Kidney epithelial cell (primary cell): ENCODE data around the gene PCBP3. TPM values are rescaled to one million over a fixed set of nuclear protein-coding genes. Genes with fewer than 3 reads are reported as not detected.

Source experiments
- DNase-seq: peaks from one replicate; pipeline ENCODE4 v3.0.0-alpha.2; 2010; ENCODE audit warnings: low read depth
- H3K27me3 ChIP-seq: 2 replicates; pipeline ENCODE4 v1.6.0; 2011; ENCODE audit warnings: low read length; ENCODE audit not compliant: control insufficient read depth, insufficient read depth
- H3K36me3 ChIP-seq: 2 replicates; pipeline ENCODE4 v1.5.1; 2011; ENCODE audit warnings: low read length; ENCODE audit not compliant: control insufficient read depth, insufficient read depth
- H3K4me3 ChIP-seq: 2 replicates; pipeline ENCODE4 v1.5.1; 2011; ENCODE audit warnings: low read depth, mild to moderate bottlenecking, control low read depth, low read length
- total RNA-seq: library from RNA; depleted of rRNA; stranded (reverse); fragments of >200 nt; gene quantifications from 2 replicates; pipeline ENCODE4 v1.2.3, GENCODE V29; 2015
- TF ChIP-seq, protein P1 (sequence below): IDR thresholded peaks from 2 replicates; pipeline ENCODE4 v1.5.1; 2011; ENCODE audit warnings: mild to moderate bottlenecking, moderate library complexity, low read length, control low read depth, inconsistent platforms; ENCODE audit not compliant: insufficient read depth, poor library complexity, severe bottlenecking

PCBP3 gene
- total RNA-seq, 1 donor from 2014 or later, result 1.3 TPM

- TF ChIP-seq, protein P1, sequence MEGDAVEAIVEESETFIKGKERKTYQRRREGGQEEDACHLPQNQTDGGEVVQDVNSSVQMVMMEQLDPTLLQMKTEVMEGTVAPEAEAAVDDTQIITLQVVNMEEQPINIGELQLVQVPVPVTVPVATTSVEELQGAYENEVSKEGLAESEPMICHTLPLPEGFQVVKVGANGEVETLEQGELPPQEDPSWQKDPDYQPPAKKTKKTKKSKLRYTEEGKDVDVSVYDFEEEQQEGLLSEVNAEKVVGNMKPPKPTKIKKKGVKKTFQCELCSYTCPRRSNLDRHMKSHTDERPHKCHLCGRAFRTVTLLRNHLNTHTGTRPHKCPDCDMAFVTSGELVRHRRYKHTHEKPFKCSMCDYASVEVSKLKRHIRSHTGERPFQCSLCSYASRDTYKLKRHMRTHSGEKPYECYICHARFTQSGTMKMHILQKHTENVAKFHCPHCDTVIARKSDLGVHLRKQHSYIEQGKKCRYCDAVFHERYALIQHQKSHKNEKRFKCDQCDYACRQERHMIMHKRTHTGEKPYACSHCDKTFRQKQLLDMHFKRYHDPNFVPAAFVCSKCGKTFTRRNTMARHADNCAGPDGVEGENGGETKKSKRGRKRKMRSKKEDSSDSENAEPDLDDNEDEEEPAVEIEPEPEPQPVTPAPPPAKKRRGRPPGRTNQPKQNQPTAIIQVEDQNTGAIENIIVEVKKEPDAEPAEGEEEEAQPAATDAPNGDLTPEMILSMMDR, result no peak
- Histone ChIP-seq H3K4me3 (no peak overlapping the region), H3K27me3 (peaks cover 4% of the 10 kb centered on the region), H3K36me3 (no peaks in the 10 kb centered on the region)
- no peak for DNase-seq
Measured at GRCh38 chr21:45963232-45963570, 319.7 kb downstream of the PCBP3 start.

DNA sequence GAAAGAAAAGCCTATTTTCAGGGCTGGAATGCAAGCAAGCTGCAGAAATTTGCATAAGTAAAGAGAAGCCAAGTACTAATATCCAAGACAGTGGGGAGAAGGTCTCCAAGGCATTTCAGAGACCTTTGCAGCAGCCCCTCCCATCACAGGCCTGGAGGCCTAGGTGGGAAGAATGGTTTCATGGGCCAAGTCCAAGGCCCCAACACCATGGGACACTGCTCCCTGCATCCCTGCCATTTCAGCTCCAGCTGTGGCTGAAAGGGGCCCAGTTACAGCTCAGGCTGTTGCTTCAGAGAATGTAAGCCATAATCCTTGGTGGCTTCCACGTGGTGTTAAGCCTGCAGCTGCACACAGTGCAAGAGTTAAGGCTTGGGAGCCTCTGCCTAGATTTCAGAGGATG, 321.1 kb downstream of the PCBP3 start:
- peaks cover 4% of the 10 kb centered on the region for H3K27me3 ChIP-seq
- TF ChIP-seq, protein P1, result no peak
- H3K4me3 ChIP-seq, result no peak overlapping the region
- H3K36me3 ChIP-seq, result no peaks in the 10 kb centered on the region
- DNase-seq, result no peak

DNA sequence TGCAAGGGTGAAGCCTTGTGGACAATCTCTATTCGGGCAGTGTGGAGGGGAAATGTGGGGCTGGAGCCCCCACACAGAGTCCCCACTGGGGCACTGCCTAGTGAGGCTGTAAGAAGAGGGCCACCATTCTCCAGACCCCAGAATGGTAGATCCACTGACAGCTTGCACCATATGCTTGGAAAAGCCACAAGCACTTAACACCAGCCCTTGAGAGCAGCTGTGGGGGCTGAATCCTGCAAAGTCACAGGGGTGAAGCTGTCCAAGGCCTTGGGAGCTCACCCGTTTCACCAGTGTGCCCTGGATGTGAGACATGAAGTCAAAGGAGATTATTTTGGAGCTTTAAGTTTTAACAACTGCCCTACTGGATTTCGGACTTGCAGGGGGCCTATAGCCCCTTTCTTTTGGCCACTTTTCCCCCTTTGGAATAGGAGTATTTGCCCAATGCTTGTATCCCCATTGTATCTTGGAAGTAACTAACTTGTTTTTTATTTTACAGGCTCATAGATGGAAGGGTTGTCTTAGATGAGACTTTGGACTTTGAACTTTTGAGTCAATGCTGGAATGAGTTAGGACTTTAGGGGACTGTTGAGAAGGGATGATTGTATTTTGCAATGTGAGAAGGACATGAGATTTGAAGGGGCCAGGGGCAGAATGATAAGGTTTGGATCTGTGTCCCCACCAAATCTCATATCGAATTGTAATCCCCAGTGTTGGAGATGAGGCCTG, 321.7 kb downstream of the PCBP3 start:
- H3K36me3 ChIP-seq, result no peaks in the 10 kb centered on the region
- TF ChIP-seq, protein P1, result no peak
- no peaks in the 10 kb centered on the region for H3K27me3 ChIP-seq
- no peak overlapping the region for H3K4me3 ChIP-seq
- DNase-seq, result no peak

DNA sequence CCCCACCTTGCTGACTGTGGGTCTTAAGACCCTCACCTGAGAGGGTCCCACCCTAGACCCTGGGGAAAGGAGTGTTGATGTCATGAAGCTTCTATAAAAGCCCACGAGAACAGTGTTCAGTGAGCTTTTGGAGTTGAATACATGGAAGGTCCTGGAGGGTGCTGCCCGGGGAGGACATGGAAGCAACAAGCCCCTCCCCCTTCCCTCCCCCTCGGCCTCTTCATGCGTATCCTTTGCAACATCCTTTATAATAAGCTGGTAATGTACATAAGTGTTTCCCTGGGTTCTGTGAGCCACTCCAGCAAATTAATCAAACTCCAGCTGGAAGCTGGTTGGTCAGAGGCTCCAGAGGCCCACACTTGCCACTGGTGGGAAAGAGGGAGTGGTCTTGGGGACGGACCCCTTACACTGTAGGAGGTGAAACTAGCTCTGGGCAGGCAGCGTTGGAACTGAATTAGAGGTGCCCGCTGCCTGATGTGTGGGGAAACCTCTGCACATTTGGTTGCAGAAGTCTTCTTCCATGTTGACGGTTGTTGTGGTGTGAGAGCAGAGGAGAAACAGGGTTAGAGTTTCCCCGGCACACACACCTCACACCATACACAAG, 323.4 kb downstream of the PCBP3 start:
- H3K4me3 ChIP-seq, result no peak overlapping the region
- TF ChIP-seq, protein P1, result no peak
- no peaks in the 10 kb centered on the region for H3K27me3 ChIP-seq
- no peaks in the 10 kb centered on the region for H3K36me3 ChIP-seq
- DNase-seq, result no peak

- Histone ChIP-seq H3K4me3 (no peak overlapping the region), H3K27me3 (peaks cover 2% of the 10 kb centered on the region), H3K36me3 (no peaks in the 10 kb centered on the region)
- no peak for DNase-seq
- TF ChIP-seq, protein P1, result no peak
Measured at GRCh38 chr21:45969921-45970673, 326.6 kb downstream of the PCBP3 start.
